T-helper 2 cell treated with Interferon-gamma antibody and Interleukin-4, amounts not matched to agents 5 μg/mL and 100 μg/mL, for 36 hours (primary cell): Measurements from ENCODE around the gene TNFSF10.
A peak's percentile ranks its signal among the peaks of the same experiment; 100 is the strongest.
"Not testable (repeated sequence)": the region's sequence is repeated elsewhere in the genome, so short reads cannot be mapped to it uniquely, and the experiment has no call there.

Experiments used
- DNase-seq: peaks from one replicate; pipeline ENCODE4 v3.0.0; 2021; ENCODE audit warnings: low spot score
- H3K27ac Mint-ChIP-seq: one replicate; pipeline ENCODE4 v1.8.0; 2021; ENCODE audit warnings: mild to moderate bottlenecking, mixed read lengths
- H3K27me3 Mint-ChIP-seq: one replicate; pipeline ENCODE4 v1.8.0; 2021; ENCODE audit warnings: low read depth, mixed read lengths
- H3K36me3 Mint-ChIP-seq: one replicate; pipeline ENCODE4 v1.8.0; 2021; ENCODE audit warnings: low read depth, mixed read lengths
- H3K4me1 Mint-ChIP-seq: one replicate; pipeline ENCODE4 v1.8.0; 2021; ENCODE audit warnings: low read depth, mixed read lengths
- H3K4me3 Mint-ChIP-seq: one replicate; pipeline ENCODE4 v1.8.0; 2022; ENCODE audit warnings: mild to moderate bottlenecking, moderate library complexity, mixed read lengths
- H3K9me3 Mint-ChIP-seq: one replicate; pipeline ENCODE4 v1.8.0; 2021; ENCODE audit warnings: mixed read lengths

The TNFSF10 gene

DNA sequence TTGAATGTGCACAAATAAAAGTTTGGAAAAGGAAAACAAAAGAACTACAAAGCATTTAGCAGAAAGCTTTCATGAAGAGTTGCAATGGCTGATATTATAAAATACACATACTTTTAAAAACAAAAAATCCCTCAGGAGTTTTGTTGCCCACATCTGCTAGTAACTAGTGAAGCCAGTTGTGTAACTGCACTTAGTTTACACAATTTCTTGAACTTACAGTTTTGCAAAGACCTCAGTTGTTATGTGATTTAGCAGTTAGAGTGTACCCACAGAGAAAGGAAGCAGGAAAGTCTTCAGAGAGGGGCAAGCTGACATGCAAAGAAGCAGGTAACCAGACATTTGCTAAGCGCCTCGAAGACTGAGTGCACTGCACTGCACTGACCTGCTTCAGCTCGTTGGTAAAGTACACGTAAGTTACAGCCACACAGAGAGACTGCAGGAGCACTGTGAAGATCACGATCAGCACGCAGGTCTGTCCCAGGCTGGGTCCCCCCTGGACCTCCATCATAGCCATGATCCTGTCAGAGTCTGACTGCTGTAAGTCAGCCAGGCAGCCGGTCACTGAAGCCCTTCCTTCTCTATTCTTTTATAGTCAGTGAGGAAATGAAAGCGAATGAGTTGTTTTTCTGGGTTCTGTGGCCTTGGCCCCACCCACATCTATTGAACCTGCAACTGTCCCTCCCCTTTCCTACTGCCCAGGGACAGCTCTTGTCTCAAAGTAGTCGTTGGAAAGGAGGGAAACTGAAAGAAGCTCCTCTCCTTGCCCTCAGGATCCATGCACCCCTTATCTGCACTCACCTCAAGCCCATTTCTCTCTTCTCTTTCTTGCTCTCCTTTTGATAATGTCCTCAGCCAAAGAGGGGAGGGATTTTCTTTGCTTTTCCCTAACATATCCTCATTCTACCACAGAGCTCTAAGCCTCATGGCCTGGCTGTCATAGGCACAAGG, at the start of gene TNFSF10:
Gene TNFSF10, minus strand, starts transcription at position 560 of the 948 bp plus-strand sequence. Its CDS starts 46 bp downstream, at position 514.
- Mint-ChIP-seq H3K27me3 (no peaks in the 10 kb centered on the region), H3K4me1 (peaks cover 38% of the 10 kb centered on the region), H3K9me3 (no peaks in the 10 kb centered on the region), H3K4me3 (peak within 1 kb of the TSS; percentile 99), H3K27ac (peak within 1 kb of the TSS; percentile 92), H3K36me3 (peaks cover 38% of the 10 kb centered on the region)
- DNase-seq: peak; percentile 81

DNA sequence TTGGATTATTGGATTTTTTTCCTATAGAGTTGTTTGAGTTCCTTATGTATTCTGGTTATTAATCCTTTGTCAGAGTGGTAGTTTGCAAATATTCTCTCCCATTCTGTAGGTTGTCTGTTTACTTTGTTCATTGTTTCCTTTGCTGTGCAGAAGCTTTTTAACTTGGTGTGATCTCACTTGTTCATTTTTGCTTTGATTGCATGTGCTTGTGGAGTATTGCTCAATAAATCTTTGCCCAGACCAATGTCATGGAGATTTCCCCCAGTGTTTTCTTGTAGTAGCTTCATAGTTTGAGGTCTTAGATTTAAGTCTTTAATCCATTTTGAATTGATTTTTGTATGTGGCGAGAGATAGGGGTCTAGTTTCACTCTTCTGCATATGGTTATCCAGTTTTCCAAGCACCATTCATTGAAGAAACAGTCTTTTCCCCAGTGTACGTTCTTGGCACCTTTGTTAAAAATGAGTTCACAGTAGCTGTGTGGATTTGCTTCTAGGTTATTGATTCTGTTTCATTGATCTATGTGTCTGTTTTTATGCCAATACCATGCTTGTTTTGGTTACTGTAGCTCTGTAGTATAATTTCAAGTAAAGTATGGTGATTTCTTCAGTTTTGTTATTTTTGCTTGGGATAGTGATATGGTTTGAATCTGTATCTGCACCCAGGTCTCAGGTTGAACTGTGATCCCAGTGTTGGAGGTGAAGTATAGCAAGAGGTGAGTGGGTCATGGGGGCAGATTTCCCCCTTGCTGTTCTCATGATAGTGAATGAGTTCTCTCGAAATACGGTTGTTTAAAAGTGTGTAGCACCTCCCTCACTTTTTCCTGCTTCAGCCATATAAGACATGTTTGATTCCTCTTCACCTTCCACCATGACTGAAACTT, 46.1 kb upstream of the TNFSF10 start:
- DNase-seq: no peak
- peaks cover 23% of the 10 kb centered on the region for H3K9me3 Mint-ChIP-seq
- H3K36me3 Mint-ChIP-seq: peaks cover 18% of the 10 kb centered on the region

DNA sequence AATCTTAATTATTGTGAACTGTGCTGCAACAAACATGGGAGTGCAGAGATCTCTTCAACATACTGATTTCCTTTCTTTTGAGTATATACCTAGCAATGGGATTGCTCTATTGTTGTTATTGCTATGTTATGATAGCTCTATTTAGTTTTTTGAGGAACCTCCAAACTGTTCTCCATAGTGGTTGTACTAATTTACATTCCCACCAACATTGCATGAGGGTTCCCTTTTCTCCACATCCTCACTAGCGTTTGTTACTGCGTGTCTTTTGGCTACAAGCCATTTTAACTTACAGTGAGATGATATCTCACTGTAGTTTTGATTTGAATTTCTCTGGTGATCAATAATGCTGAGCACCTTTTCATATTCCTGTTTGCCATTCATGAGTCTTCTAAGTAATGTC, 45.5 kb upstream of the TNFSF10 start:
- Mint-ChIP-seq H3K27me3 (no peaks in the 10 kb centered on the region), H3K4me1 (peaks cover 23% of the 10 kb centered on the region), H3K27ac (no peak overlapping the region), H3K9me3 (peaks cover 23% of the 10 kb centered on the region), H3K4me3 (no peak overlapping the region), H3K36me3 (peaks cover 16% of the 10 kb centered on the region)
- DNase-seq: no peak

More for the DNA sequence above, 46.1 kb upstream of the TNFSF10 start:
- Mint-ChIP-seq H3K27ac (no peak overlapping the region), H3K4me1 (peaks cover 24% of the 10 kb centered on the region), H3K4me3 (no peak overlapping the region), H3K27me3 (no peaks in the 10 kb centered on the region)

DNA sequence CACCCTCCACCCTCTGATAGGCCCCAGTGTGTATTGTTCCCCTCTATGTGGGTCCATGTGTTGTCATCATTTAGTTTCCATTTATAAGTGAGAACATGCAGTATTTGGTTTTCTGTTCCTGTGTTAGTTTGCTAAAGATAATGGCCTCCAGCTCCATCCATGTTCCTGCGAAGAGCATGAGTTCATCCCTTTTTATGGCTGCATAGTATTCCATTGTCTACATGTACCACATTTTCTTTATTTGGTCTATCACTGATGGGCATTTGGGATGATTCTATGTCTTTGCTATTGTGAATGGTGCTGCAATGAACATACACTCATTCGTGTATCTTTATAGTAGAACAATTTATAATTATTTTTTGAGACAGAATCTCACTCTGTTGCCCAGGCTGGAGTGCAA, 43.6 kb upstream of the TNFSF10 start:
- H3K27ac Mint-ChIP-seq, DNase-seq, H3K27me3 Mint-ChIP-seq, H3K4me3 Mint-ChIP-seq: not testable (repeated sequence)
- Mint-ChIP-seq H3K4me1 (peaks cover 37% of the 10 kb centered on the region), H3K36me3 (peaks cover 15% of the 10 kb centered on the region), H3K9me3 (peaks cover 23% of the 10 kb centered on the region)

DNA sequence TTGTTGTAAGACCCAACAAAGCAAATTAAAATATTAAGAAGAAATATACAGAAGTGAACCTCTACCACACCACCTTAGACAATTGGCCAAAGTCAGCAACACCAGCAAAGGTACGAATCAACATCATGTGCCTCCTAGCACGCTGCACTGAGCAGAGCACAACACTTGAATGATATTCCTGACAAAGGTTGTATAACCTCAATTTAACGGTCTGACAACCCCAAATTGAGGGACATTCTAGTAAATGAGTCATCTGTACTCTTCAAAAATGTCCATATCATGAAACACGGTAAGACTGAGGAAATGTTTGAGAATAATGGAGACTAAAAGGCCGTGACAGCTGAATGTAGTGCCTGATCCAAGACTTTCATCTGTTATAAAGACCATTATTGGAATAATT, 41.3 kb upstream of the TNFSF10 start:
- Mint-ChIP-seq H3K9me3 (peaks cover 8% of the 10 kb centered on the region), H3K27ac (no peak overlapping the region)

DNA sequence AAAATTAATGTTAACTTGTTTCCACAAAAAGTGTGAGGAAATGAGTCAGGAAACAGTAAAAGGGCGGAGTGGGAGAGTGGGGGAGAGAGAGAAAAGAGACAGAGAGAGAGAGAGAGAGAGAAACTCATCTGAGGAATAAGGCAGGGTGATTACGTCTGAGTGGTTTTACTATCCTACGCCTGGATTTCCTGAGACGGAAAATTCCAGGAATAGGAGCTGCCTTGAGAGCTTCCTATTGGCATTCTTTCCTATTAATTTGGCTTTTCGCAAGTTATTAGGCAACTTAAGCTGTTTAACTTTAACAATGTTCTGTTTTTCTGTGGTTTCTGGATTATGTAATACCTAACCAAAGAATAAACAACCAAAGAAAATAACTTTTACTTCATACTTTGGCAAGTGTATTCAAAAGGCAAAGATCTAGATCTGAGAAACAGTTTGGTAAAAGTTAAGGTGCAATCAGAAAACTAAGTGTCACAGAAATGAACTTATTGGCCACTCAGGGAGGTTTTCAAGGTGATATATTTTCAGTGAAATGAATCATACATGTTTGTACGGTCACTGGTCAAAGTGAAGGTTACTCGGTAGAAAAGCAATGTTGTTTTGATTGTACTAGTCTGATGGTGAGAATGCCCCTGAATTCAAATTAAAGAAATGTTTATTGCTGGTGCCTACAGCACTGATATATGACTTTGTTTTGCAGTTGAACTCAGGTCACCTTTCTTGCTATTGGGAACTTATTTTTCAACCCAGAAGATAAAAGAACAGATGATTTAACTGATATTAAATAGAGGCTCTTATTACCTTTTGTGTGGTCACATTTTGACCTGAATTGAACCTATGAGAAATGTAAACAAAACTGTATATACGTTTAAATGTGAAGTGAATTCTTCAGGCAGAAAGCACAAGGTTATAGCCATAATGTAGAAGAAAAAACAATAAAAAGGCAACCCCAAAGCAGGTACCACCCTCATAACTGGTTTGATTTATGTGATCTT, 39.9 kb upstream of the TNFSF10 start:
- Mint-ChIP-seq H3K27ac (peak overlapping the region; percentile 74), H3K4me3 (peak overlapping the region; percentile 60), H3K4me1 (peaks cover 32% of the 10 kb centered on the region), H3K36me3 (peaks cover 6% of the 10 kb centered on the region), H3K27me3 (no peaks in the 10 kb centered on the region), H3K9me3 (peaks cover 4% of the 10 kb centered on the region)
- DNase-seq: peak; percentile 65

More for the DNA sequence above, 41.3 kb upstream of the TNFSF10 start:
- no peak for DNase-seq
- Mint-ChIP-seq H3K27me3 (no peaks in the 10 kb centered on the region), H3K36me3 (peaks cover 8% of the 10 kb centered on the region), H3K4me3 (no peak overlapping the region), H3K4me1 (peaks cover 40% of the 10 kb centered on the region)

DNA sequence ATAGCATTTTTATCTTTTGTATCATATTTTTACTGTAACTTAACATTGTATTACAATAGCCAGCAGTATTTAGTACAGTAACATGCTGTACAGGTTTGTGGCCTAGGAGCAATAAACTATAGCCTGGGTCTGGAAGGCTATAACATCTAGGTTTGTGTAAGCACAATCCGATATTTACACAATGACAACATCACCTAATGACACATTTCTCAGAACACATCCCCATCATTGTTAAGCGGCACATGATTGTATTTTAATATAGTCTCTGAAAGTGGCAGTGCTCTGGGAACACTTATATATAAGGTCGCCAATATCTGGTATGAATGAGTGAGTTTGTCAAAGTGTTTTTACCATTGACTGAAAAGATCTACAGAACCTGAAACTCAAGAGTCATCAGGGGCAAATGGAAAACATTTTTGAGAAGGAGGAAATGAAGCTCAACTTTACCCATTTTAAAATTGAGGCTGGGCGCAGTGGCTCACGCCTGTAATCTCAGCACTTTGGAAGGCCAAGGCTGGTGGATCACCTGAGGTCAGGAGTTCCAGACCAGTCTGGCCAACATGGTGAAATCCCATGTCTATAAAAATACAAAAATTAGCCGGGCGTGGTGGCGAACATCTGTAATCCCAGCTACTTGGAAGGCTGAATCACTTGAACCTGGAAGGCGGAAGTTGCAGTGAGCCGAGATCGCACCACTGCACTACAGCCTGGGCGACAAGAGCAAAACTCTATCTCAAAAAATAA, 38.8 kb upstream of the TNFSF10 start:
- Mint-ChIP-seq H3K4me1 (peaks cover 38% of the 10 kb centered on the region), H3K9me3 (peaks cover 4% of the 10 kb centered on the region), H3K36me3 (peaks cover 3% of the 10 kb centered on the region), H3K27me3 (no peaks in the 10 kb centered on the region), H3K4me3 (peak overlapping the region; percentile 69), H3K27ac (peak overlapping the region; percentile 75)
- peak; percentile 29 for DNase-seq

DNA sequence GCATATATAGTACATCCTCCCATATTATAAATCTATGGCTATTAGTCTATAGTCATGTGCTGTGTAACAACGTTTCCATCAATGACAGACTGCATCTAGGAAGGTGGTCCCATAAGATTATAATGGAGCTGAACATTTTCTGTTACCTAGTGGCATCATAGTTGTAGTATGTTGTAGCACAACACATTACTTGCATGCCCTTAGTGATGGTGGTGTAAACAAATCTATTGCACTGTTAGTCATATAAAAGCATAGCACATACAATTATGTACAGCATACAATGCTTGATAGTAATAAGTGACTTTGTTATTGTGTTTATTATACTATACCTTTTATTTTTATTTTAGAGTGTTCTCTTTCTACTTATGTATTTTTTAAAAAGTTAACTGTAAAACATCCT, 37.4 kb upstream of the TNFSF10 start:
- H3K9me3 Mint-ChIP-seq: no peaks in the 10 kb centered on the region
- no peaks in the 10 kb centered on the region for H3K36me3 Mint-ChIP-seq
- no peaks in the 10 kb centered on the region for H3K27me3 Mint-ChIP-seq
- no peak overlapping the region for H3K4me3 Mint-ChIP-seq
- no peak overlapping the region for H3K27ac Mint-ChIP-seq
- DNase-seq: no peak
- H3K4me1 Mint-ChIP-seq: peaks cover 39% of the 10 kb centered on the region

DNA sequence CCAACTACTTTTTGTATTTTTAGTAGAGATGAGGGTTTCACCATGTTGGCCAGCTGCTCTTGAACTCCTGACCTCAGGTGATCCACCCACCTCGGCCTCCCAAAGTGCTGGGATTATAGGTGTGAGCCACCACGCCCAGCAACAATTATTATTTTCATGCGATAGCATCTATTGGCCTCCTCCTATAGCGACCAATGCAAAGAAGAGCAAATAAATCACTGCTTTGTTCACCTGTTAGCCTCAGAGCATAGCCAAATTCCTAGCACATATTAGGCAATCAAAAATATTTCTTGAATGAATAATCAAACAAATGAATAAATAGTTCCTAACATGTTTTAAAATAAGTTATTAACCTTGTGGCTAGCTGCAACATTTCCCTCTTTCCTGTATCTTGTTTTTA, 36.8 kb upstream of the TNFSF10 start:
- no peak overlapping the region for H3K27ac Mint-ChIP-seq
- DNase-seq: no peak
- no peaks in the 10 kb centered on the region for H3K27me3 Mint-ChIP-seq
- H3K9me3 Mint-ChIP-seq: no peaks in the 10 kb centered on the region
- H3K4me1 Mint-ChIP-seq: peaks cover 39% of the 10 kb centered on the region
- H3K36me3 Mint-ChIP-seq: no peaks in the 10 kb centered on the region
- no peak overlapping the region for H3K4me3 Mint-ChIP-seq

DNA sequence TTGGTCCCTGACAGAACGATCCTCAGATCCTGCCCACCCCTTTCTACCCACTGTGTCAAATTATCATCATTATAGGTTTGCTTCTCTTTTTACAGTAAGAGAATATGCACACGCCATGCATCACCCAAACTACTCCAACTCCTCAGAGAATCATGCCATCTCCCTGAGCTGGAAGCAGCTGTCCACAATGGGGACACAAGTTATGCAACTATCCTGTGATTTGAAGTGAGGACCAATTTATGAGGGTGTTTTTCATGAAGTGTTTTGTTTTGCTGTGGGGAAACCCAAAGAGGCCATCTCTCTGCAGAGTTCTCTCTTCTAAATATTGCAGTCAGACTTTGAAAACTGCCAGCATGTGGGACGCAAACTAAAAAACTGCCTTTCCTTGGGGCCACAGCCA, 35.8 kb upstream of the TNFSF10 start:
- H3K4me1 Mint-ChIP-seq: peaks cover 36% of the 10 kb centered on the region

DNA sequence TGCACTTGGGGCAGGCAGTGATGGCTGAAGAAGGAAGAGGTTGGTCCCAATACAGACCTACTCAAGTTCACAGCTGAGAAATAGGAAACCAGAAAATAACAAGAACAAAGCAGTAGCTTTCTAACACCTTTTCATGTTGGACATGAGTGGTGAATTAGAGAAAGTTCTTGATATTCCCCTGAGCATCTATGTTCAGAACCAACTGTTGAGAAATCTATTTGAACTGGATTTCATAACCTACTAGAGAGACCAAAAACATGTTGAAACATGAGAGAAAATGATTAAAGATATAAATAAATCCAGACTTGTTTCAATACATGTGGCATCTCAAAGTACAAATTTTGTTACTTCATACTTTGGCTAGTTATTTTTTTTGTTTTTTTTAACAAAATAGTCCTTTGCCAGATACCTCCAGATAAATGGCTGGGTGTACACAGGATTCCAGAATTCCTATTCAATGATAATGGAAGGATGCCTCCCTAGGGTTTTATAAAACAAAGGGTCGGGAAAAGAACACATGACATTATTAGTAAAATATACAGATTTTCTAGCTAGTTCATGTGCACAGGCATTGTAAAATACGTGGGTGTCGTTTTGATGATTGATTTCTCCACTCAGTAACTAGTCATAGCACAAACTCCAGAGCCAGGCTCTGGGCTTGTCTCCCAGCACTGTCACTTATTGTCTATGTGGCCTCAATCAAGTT, 34.4 kb upstream of the TNFSF10 start:
- H3K9me3 Mint-ChIP-seq: no peaks in the 10 kb centered on the region
- H3K4me3 Mint-ChIP-seq: no peak overlapping the region
- no peaks in the 10 kb centered on the region for H3K27me3 Mint-ChIP-seq
- no peaks in the 10 kb centered on the region for H3K36me3 Mint-ChIP-seq
- H3K4me1 Mint-ChIP-seq: peaks cover 26% of the 10 kb centered on the region
- DNase-seq: no peak
- no peak overlapping the region for H3K27ac Mint-ChIP-seq

More for the DNA sequence above, 35.8 kb upstream of the TNFSF10 start:
- Mint-ChIP-seq H3K9me3 (no peaks in the 10 kb centered on the region), H3K27me3 (no peaks in the 10 kb centered on the region), H3K4me3 (no peak overlapping the region), H3K36me3 (no peaks in the 10 kb centered on the region), H3K27ac (no peak overlapping the region)
- DNase-seq: no peak

DNA sequence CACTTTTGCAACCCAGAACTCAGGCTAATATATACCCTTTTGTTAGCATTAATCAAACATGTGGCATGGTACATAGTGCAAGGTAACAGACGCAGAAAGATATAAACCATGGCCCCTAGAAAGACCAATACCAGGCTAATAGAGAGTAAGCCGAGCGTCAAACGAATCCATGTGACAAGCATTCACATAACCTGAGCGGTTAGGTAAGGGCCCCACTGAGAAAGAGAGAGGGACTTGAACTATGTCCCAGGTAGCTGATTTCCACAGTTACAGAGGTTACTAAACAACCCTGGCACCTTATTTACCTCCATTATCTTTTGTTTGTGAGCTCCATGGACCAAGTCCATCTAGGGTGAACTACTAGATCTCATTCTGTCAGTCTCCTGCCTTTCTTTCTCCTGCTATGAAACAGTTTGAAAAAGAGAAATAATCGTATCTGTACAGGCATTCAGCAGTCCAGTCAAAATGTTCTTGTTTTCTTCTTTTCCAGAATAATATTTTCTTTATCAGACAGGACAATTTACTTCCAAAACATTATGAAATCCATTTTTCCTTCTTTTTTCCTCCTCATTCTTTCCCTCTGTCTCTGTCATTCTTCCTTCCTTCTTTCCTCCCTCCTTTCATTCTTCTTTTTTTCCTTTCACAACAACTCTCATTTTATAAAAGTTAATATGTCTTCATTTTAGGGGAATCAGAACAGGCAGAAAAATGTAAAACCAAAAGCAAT, 30.5 kb upstream of the TNFSF10 start:
- no peak overlapping the region for H3K4me3 Mint-ChIP-seq
- peaks cover 3% of the 10 kb centered on the region for H3K9me3 Mint-ChIP-seq
- peaks cover 37% of the 10 kb centered on the region for H3K4me1 Mint-ChIP-seq
- no peaks in the 10 kb centered on the region for H3K27me3 Mint-ChIP-seq
- H3K27ac Mint-ChIP-seq: no peak overlapping the region
- peaks cover 2% of the 10 kb centered on the region for H3K36me3 Mint-ChIP-seq
- DNase-seq: no peak
